Uterus (tissue), 2 donors: ENCODE measurements around the gene ANXA10.

Experiments
- CTCF ChIP-seq, 4 experiments: fragments of 200-600 bp in 2 of 4; fragments of 450-650 bp in 2 of 4; sonication (generic) in 2 of 4; IDR thresholded peaks; one replicate each; pipeline ENCODE4 v1.5.1; 2016 to 2019; ENCODE audit warnings: antibody characterized with exemption in 4 of 4, mild to moderate bottlenecking in 2 of 4, moderate library complexity in 1 of 4
- POLR2A ChIP-seq, 2 donors: fragments of 450-650 bp; IDR thresholded peaks; one replicate each; pipeline ENCODE4 v1.6.1; 2016; ENCODE audit warnings: antibody characterized with exemption in 2 of 2, mild to moderate bottlenecking in 1 of 2, moderate library complexity in 1 of 2

- TF ChIP-seq CTCF (IDR thresholded peaks at IDR 0.05) (no peak), POLR2A (IDR thresholded peaks at IDR 0.05) (no peak)
Measured at GRCh38 chr4:168059251-168059650, 33.1 kb upstream of the ANXA10 start.
